HG03571 (cell line): ENCODE measurements around the gene TMEM151B.
"Not testable (repeated sequence)": the region's sequence is repeated elsewhere in the genome, so short reads cannot be mapped to it uniquely, and the experiment has no call there.

Experiments
- ATAC-seq: cut with Tn5 transposase; IDR thresholded peaks from one replicate; pipeline ENCODE4 v1.9.1; 2021; ENCODE audit not compliant: unreplicated experiment

The TMEM151B gene

DNA sequence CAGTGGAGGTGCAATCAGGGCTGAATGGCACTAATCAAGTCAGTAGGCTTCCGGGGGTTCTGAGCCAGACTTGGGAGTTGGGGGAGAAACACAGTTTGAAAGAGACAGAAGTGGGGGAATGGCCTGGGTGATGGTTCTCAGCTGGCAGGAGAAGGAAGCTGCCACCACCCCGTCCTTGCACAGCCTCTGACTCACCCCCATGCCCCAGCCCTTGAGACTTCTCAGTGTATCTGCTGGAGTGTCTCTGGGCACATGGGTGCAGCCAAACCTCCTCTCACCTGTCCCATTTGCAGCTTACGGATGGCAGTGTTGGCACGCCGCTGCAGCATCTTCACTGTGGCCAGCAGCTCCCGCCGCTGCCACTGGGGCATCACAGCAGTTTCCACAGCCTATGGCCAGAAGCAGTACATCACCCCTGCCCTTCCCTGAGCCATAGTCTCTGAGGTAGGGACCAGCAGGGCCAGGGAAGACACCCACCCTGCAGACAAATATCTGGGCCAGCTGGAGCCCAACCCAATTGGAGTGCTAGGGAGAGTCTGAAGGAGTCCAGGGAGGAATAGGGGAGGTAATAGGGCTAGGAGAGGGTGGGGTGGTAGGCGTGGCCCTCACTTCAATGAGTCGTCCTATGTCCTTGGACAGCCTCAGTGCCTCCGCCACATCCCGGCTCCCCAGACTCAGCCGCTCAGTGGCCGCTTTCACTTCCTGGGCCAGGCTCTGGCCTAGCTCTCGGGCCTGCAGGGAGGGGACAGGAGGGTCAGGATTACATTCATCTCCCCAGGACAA lies 31.7 kb downstream of the TMEM151B start:
- no peak for ATAC-seq

DNA sequence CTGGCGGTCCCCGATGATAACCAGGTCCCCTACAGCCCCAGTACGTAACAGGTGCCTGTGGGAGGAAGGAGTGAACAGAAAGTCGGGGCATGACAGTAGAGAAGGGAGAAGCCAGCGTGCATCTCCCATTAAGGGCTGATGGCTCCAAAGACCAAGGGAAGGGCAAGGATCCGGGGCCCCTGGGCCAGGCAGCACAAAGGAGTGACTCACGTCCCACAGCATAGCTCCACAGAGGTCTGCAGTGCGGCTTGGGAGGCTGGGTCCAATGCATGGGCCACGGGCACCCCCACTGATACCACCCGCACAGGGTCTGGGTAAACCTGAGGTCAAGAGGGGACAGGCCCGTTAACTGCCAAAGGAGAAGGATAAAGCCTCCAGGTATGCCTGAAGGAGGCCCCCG lies 32.6 kb downstream of the TMEM151B start:
- ATAC-seq: no peak

DNA sequence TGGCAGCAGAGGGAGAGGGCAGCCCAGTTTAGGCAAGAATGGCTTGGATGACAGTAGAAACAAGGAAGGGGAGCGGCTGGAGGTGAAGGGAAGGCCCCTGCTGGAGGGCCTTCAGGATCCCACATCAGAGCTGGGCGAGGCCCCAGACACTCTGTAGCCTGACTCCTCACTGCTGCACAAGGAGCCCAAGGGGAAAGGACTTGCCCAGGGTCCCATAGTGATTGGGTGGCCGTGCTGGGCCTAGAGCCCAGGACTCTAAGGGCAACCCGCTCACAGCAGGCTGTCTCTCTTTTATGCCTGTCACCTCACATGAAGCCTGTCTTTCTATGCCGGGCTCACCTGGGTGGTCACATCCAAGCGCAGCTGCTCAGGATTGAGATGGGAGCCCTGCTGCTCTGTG lies 33.6 kb downstream of the TMEM151B start:
- no peak for ATAC-seq

DNA sequence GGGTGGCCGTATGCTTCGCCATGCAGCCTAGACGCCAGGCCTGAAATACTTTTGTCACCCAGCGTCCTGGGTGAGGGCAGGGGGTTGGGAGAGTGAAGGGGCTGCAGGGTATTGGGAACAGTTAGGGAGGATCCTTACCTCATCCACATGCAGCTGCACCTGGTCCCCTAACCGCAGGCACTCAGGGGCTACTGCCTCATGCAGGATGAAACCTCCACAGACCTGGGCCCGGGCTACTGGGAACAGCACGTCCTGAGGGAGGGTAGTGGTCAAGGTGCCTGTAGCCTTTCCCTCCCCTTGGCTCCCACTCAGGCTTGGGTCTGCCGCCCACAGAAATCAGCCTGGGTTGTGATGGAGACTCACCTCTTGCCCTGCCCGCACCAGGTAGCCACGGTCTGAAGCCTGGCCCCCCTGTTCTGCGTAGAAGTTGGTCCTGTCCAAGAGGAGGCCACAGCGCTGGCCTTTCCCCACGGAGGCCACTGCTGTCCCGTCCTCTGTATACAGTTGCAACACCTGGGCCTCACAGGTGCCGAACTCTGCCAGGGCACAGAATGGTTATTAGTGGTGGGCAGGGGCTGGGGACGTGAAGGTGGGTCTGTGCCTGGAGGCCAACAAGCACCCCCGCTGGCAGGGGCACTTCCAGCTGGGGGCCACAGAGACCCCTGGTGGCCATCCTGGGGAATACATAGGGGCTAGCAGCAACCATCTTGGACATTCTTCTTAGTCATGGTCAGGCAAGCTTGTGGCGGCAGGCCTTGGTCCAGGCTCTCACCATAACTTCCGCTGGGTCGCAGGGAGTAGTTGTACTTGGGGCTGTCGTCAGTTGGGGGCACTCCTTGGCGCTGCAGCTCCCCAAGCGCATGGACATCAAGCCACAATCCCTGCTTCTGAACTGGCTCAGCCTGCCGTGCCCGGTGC lies 34.3 kb downstream of the TMEM151B start:
- peak; percentile 56 for ATAC-seq

DNA sequence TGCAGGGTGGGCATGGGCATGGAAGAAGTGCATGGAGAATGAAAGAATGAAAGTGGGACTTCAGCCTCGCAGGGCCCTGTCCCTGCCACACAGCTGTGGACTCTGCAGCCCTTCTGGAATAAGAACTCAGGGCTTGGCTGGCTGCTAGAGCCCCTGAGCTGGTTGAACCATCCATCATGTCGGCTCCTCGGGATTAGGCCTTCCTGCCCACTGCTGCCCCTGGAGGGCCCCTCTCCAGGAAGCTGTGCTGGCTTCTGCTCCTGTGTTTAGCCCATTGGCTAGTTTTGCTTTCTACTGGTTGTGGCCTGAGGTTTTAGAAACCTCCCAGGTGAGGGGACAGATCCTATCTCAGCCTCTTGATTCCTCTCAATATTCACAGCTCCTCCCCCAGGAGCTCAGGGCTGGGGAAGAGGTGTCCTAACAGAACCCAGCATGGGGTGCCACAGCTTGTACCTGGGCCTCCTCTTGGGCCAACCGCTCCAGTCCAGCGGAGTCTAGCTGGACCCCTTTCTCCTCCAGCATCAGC lies 35.0 kb downstream of the TMEM151B start:
- no peak for ATAC-seq

DNA sequence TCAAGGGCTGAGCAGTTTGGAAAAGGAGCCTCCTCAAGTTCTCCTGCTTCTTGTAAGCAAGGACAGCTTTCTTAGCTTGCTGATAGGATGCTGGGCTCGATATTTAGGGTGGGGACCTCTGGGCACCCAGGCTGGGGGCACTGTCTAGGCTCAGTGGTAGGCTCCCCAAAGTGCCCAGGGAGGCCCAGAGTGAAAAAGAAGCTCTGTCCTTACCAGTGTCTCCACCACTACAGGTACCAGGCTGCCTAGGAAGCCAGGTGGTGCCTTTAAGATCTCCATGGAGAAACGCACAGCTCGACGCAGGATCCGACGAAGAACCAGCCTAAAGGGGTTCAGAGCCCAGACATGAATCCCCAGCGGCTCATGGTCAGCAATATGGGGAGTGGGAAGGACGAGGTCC lies 36.5 kb downstream of the TMEM151B start:
- ATAC-seq: no peak

DNA sequence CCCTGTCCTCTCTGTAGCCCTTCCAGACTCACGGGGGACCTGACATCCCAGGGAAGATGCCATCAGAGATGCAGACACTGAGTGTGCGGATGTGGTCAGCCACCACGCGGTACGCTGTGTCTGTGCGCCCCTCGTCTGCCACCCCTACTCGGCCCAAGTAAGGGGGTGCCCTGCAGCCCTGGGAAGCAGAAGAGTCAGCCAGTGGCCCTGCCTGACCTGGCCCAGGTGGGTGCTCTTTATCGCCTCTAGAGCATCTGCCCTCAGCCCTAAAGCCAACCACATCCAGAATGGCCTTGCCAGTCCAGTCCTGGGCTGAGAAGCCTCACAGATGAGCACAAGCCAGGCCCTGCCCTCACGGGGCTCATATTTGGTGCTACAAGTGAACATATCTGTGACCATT lies 37.0 kb downstream of the TMEM151B start:
- no peak for ATAC-seq

DNA sequence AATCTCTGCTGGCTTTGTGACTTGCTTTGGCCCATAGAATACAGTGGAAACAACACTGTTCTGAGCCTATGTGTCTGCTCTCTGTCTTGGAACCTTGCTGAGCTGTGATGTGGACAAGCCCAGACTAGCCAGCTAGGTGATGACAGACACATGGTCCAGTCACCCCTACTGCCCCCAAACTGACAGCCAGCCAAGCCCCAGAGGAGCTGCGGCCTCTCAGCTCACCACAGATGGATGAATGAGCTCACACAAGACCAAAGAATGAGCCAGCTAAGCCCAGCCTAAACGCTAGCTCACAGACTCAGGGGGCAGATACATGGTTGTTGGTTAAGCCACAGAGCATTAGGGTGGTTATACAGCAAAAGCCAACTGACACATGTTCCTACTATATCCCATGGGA lies 38.8 kb downstream of the TMEM151B start:
- ATAC-seq: no peak

DNA sequence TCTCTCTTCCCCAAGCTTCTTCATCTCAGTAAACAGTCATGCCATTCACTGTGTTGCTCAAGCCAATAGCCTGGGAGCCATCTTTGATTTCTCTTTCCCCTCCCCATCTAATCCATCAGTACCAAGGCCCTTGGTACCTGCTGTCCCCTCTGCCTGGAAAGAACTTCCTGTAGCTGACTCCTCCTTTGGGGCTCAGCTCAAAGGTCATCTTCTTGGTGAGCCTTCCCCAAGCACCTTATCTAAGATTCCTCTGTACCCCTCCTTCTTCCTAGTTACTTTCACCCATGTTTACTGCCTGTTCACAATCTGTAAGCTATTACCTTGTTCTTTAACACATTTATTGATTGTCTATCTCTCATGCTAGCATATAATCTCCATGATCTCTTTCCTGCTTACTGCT lies 39.4 kb downstream of the TMEM151B start:
- ATAC-seq: no peak

DNA sequence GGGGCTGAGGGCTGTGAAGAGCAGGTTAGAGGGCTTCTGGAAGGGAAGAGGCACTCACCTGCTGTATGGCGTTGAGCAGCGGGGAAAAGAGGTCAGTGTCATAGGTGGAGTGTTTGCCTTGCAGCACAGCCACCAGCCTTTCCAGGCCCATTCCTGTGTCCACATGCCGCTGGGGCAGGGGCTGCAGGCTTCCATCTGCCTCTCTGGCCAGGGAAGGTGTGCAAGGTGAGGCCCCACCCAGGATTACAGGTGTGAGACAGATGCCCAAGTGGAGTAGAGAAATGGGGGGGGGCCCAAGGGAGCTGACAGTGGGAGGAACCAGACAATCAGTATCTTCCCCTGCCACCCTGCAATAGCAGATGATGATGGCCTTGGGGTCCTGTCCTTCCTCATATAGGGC lies 40.0 kb downstream of the TMEM151B start:
- no peak for ATAC-seq

DNA sequence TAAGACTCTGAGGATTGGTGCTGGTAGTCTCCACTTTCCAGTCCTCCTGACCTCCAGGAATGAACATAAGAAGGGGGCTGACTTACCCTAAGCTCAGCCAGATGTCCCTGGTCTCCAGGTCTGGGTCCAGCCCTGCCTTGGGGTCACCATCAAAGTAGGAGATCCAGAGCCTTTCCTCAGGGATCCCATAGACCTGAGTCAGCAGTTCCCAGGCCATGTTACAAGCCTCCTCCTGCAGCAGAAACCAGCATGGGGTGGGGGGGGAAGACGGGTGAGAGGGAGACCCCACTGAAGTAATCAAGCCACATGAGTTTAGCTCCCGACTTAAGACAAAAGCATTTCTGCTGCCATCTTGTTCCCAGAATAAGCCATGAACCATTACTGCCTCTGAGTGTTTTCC lies 41.1 kb downstream of the TMEM151B start:
- no peak for ATAC-seq

DNA sequence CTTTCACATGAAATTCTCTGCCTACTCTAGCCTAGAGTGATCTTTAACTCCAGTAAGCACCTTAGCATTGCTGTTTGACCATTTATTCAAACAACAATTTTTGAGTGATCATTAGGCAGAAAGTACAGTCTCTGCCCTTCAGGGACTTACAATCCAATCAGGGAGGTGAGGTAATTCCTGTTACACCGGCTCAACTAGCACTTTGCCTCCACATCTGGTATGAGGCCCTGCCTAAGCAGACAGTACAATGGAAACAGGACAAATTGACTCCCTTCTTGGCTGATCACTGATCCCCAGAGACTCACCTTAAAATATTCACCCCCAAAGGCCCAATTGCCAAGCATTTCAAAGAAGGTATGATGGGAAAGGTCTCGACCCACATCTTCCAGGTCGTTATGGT lies 41.5 kb downstream of the TMEM151B start:
- ATAC-seq: no peak

DNA sequence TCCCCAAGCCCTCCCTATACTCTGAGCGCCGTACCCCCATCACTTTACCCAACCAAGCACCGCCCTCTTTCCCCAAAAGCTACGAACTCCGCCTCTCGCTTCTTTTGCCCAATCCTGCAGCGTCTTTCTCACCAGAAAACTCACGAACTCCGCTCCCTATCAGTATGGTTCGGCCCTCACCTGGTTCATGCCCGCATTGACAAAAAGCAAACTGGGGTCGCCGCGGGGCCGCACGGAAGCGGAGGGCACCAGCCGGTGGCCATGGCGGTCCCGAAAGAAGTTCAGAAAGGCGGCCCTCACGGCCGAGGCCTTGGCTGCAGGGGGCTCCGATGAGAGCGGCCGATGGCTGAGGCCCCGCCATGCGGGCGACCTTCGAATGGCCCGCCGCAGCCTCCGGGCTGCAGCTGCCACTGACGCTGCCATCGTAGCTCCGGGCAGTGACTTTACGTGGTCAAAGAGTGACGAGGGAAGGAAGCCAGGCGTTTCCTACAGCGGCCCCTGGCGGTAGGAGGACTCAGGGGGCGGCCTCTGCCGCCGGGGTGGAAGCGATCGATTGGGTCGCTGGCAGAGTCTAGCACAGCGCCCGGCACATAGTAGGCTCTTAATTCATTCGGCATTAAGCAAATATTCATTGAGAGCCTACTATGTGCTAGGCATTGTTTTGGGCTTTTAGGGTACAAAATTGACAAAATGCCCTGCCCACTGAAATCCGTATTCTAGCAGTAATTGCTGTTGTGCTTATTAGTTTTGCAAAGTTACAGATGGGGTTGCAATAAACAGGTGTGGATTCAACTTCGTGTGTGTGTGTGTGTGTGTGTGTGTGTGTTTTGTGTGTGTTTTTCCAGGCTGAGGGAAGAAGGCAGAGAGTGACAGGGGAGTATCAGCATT lies 42.9 kb downstream of the TMEM151B start, which contains the start of gene AARS2:
AARS2 (minus strand) TSS at position 447 of the 888 bp plus-strand sequence; CDS start at position 423, 24 bp downstream.
- ATAC-seq: peak; percentile 90

DNA sequence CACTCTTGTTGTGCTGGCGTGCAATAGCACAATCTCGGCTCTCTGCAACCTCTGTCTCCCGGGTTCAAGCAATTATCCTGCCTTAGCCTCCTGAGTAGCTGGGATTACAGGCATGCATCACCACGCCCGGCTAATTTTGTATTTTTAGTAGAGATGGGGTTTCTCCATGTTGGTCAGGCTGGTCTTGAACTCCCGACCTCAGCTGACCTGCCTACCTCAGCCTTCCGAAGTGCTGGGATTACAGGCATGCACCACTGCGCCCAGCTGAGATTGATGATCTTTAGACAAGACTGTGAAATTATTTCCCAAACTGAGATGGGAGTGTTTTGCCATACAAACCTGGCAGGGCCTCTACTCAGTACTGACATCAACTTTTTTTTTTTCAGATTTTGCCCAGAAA lies 44.4 kb downstream of the TMEM151B start:
- not testable (repeated sequence) for ATAC-seq

DNA sequence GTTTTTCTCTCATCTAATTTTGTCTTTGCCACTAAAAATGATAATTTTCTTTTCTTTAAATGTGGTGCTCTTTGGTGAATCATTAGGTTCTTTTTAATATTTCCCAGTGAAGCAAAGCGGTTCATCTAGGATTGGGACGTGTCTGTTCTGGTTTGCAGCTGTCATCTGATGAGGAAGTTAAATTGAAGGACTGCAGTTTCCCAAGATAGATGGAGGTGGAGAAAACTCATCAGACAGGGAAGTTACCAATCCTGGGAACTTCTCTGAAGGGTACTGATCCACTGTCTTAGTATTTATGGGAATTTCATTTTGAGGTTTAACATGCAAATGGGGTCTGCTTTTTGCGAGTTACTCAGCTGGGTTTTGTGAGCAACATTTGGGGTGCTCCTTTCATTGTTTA lies 45.3 kb downstream of the TMEM151B start:
- ATAC-seq: no peak

DNA sequence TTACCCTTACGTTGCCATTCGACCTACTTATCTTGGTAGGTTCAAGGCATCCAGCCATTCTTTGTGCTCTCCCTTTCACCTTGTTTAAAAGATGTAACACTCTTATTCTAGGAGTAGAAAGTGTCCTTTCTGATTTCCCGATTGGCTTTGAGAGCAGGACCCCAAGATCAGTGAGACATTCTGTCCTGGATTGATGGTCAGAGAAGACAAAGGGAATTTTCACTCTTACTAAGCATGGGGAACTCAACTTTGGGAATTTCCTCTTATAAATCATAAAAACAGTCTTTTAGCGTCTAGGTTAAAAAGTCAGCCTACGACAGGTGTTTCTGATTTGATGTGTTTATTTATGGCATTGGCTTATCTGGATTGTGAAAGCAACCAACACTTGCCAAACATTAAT lies 45.7 kb downstream of the TMEM151B start:
- no peak for ATAC-seq

DNA sequence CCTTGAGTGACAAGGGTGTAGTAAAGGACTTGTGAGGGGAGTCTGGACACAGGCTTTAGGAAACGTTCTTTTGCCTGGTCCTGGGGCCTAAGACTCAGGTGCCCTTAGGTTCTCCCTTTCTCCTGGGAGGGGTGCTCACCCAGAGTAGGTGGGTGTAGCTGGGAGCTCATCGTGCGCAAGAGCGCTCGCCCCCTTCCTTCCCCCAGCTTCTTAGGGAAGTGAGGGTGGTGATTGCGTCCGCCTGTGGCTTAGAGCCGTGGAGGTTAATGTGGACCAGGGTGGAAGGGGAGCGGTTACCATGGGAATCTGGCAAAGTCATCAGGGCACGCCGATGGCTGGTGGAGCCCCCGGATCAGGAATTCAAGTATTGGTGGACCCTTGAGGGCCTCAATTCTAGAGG lies 46.2 kb downstream of the TMEM151B start:
- no peak for ATAC-seq

DNA sequence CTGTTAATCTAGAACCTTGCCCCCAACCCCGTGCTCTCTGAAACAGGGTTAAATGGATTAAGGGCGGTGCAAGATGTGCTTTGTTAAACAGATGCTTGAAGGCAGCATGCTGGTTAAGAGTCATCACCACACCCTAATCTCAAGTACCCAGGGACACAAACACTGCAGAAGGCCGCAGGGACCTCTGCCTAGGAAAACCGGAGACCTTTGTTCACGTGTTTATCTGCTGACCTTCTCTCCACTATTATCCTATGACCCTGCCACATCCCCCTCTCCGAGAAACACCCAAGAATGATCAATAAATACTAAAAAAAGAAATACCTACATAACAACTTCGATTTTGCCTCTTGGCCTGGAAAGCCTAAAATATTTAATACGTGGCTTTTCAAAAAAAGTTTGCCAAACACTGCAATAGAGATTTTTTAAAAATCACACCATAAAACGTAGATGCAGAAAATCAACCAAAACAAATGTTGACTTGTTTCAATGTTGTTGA lies 46.9 kb downstream of the TMEM151B start:
- ATAC-seq: not testable (repeated sequence)

DNA sequence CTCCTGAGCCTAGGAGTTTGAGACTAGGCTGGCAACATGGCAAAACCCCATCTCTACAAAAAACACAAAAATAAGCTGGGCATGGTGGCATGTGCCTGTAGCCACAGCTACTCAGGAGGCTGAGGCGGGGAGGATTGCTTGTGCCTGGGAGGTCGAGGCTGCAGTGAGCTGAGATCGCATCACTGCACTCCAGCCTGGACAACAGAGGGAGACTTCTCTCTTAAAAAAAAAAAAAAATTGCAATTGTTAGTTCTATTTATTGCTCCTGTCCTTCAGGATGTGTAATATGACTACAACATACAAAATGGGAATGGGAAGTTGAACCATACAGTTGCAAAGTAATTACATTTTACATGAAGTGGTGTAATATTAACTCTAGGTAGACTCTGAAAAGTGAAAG lies 51.0 kb downstream of the TMEM151B start:
- no peak for ATAC-seq

DNA sequence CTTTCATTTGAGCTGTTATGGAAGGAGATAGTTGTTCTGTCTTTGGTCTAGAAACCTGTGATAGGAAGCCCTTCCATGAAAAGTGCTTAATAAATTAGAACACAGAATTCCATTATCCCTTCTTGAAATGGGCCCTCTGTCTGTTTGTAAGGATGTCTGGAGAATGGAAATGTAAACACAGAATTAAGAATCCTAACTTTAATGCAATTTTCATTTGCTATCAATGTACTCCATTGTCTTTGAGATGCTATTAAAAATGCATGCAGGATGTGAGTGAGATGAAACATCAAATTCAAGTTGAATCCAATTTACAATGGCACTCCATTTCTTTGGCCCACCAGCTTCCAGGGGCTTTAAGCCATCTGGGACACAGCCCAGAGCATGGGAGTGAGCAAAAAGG lies 56.8 kb downstream of the TMEM151B start:
- no peak for ATAC-seq

DNA sequence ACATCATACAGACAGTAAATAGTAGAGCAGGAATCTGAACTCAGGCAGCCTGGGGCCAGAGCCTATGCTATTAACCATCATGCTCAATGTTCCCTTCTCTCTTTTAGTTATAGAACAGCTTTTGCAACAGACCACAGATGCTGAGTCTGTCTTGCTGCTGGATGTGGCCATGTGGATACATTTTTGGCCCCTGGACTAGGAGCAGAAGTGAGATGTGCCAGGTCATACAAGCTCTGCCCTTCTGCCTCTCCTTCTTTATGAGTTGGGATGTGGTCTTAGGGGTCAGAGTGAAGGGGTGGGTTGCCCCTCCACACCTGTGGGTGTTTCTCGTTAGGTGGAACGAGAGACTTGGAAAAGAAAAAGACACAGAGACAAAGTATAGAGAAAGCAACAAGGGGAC lies 57.5 kb downstream of the TMEM151B start:
- no peak for ATAC-seq
